CD8-positive, alpha-beta memory T cell (primary cell): ENCODE measurements around the gene OPCML. TPM values are rescaled to one million over a fixed set of nuclear protein-coding genes. Genes with fewer than 3 reads are reported as not detected.
A peak's percentile ranks its signal among the peaks of the same experiment; 100 is the strongest.

ENCODE experiments used
- CTCF ChIA-PET: fragments of 350-600 bp; sonication (Branson Sonifier 250); formaldehyde crosslinking; loops from one replicate; lab custom pipeline; 2021; ENCODE audit warnings: antibody characterized with exemption; lab: Charles Lee
- POLR2A ChIA-PET: fragments of 350-600 bp; sonication (Branson Sonifier 250); formaldehyde crosslinking; loops from one replicate; lab custom pipeline; 2021; ENCODE audit warnings: antibody characterized with exemption; lab: Charles Lee
- DNase-seq, 5 donors: peaks; one replicate each; pipeline versions ENCODE4 v3.0.0 to v3.0.0-alpha.2; 2020 to 2022; ENCODE audit warnings: mixed read lengths in 1 of 5
- H3K27ac ChIP-seq: one replicate; pipeline ENCODE4 v1.7.0; 2013; ENCODE audit warnings: low read depth, mild to moderate bottlenecking, low read length, moderate library complexity
- H3K27me3 ChIP-seq: 2 replicates; pipeline ENCODE4 v1.7.0; 2013; ENCODE audit warnings: low read length, mild to moderate bottlenecking; ENCODE audit not compliant: insufficient read depth, poor library complexity, severe bottlenecking
- H3K36me3 ChIP-seq: 2 replicates; pipeline ENCODE4 v1.7.0; 2013; ENCODE audit warnings: mild to moderate bottlenecking, low read length, moderate library complexity; ENCODE audit not compliant: insufficient read depth
- H3K4me1 ChIP-seq: 2 replicates; pipeline ENCODE4 v1.7.0; 2013; ENCODE audit warnings: mild to moderate bottlenecking, low read length, moderate library complexity; ENCODE audit not compliant: insufficient read depth
- H3K4me3 ChIP-seq: 2 replicates; pipeline ENCODE4 v1.7.0; 2013; ENCODE audit warnings: mild to moderate bottlenecking, low read length
- H3K9me3 ChIP-seq: 2 replicates; pipeline ENCODE4 v1.7.0; 2013; ENCODE audit warnings: mild to moderate bottlenecking, low read length
- H3K27ac Mint-ChIP-seq, 8 donors: one replicate each; pipeline ENCODE4 v1.8.0; 2020 to 2021; ENCODE audit warnings: mixed read lengths in 8 of 8, mild to moderate bottlenecking in 6 of 8, inconsistent platforms in 3 of 8, moderate library complexity in 3 of 8
- H3K27me3 Mint-ChIP-seq, 2 donors: one replicate each; pipeline ENCODE4 v1.8.0; 2020 to 2021; ENCODE audit warnings: mixed read lengths in 2 of 2, mild to moderate bottlenecking in 1 of 2, moderate library complexity in 1 of 2
- H3K36me3 Mint-ChIP-seq, 3 donors: one replicate each; pipeline ENCODE4 v1.8.0; 2020 to 2021; ENCODE audit warnings: mixed read lengths in 3 of 3, inconsistent platforms in 1 of 3, mild to moderate bottlenecking in 1 of 3
- H3K4me1 Mint-ChIP-seq, 3 donors: one replicate each; pipeline ENCODE4 v1.8.0; 2020 to 2021; ENCODE audit warnings: mixed read lengths in 3 of 3, inconsistent platforms in 1 of 3, mild to moderate bottlenecking in 1 of 3
- H3K4me3 Mint-ChIP-seq, 7 donors: one replicate each; pipeline ENCODE4 v1.8.0; 2020 to 2021; ENCODE audit warnings: mixed read lengths in 7 of 7, mild to moderate bottlenecking in 6 of 7, moderate library complexity in 4 of 7, inconsistent platforms in 2 of 7
- H3K9me3 Mint-ChIP-seq, 5 donors: one replicate each; pipeline ENCODE4 v1.8.0; 2020 to 2022; ENCODE audit warnings: mixed read lengths in 5 of 5, mild to moderate bottlenecking in 3 of 5, moderate library complexity in 2 of 5, inconsistent platforms in 1 of 5
- polyA plus RNA-seq: library from polyadenylated mRNA; unstranded; fragments of 300-500 nt; fragmentation: Illumina TruSeq; gene quantifications from one replicate; pipeline ENCODE4 v1.2.3, GENCODE V29; 2021
- total RNA-seq, 2 experiments: library from RNA; stranded (reverse); gene quantifications; one replicate each; pipeline ENCODE4 v1.2.3, GENCODE V29; 2021

OPCML gene
- total and polyA plus RNA-seq, 3 experiments from 2014 or later: not detected

GRCh38 chr11:133149698-133150097 lies 382.6 kb downstream of the OPCML start:
- DNase-seq: no peak
- Mint-ChIP-seq H3K4me3 (no peak overlapping the region), H3K27me3 (peaks cover 0 to 2% of the 10 kb centered on the region in 2 donors), H3K9me3 (peaks cover 0 to 5% (median 2%) of the 10 kb centered on the region in 5 donors), H3K36me3 (no peaks in the 10 kb centered on the region), H3K4me1 (no peaks in the 10 kb centered on the region), H3K27ac (no peak overlapping the region)
- POLR2A ChIA-PET: no interaction called here
- Histone ChIP-seq H3K4me1 (no peaks in the 10 kb centered on the region), H3K36me3 (no peaks in the 10 kb centered on the region), H3K27me3 (no peaks in the 10 kb centered on the region), H3K27ac (no peak overlapping the region), H3K9me3 (no peaks in the 10 kb centered on the region), H3K4me3 (no peak overlapping the region)
- CTCF ChIA-PET: no interaction called here

- Mint-ChIP-seq H3K27me3 (no peaks in the 10 kb centered on the region), H3K36me3 (no peaks in the 10 kb centered on the region), H3K4me1 (no peaks in the 10 kb centered on the region), H3K9me3 (peaks cover 0 to 5% (median 2%) of the 10 kb centered on the region in 5 donors), H3K4me3 (no peak overlapping the region), H3K27ac (no peak overlapping the region)
- POLR2A ChIA-PET: no interaction called here
- DNase-seq: no peak
- H3K27ac ChIP-seq: no peak overlapping the region
- H3K9me3 ChIP-seq: no peaks in the 10 kb centered on the region
- H3K36me3 ChIP-seq: no peaks in the 10 kb centered on the region
- no peaks in the 10 kb centered on the region for H3K4me1 ChIP-seq
- H3K27me3 ChIP-seq: no peaks in the 10 kb centered on the region
- CTCF ChIA-PET: no interaction called here
- no peak overlapping the region for H3K4me3 ChIP-seq
These were observed 384.7 kb downstream of the OPCML start for GRCh38 chr11:133147625-133148024.

- Mint-ChIP-seq H3K4me3 (no peak overlapping the region), H3K27ac (no peak overlapping the region), H3K36me3 (no peaks in the 10 kb centered on the region), H3K4me1 (no peaks in the 10 kb centered on the region), H3K27me3 (no peaks in the 10 kb centered on the region), H3K9me3 (peaks cover 0 to 5% (median 2%) of the 10 kb centered on the region in 5 donors)
- ChIA-PET CTCF (no interaction called here), POLR2A (no interaction called here)
- no peaks in the 10 kb centered on the region for H3K4me1 ChIP-seq
- H3K36me3 ChIP-seq: no peaks in the 10 kb centered on the region
- no peaks in the 10 kb centered on the region for H3K9me3 ChIP-seq
- no peak overlapping the region for H3K4me3 ChIP-seq
- H3K27me3 ChIP-seq: no peaks in the 10 kb centered on the region
- no peak overlapping the region for H3K27ac ChIP-seq
- no peak for DNase-seq
These were observed 385.5 kb downstream of the OPCML start for GRCh38 chr11:133146697-133147306.

- no peak for DNase-seq
- Histone ChIP-seq H3K27ac (no peak overlapping the region), H3K9me3 (no peaks in the 10 kb centered on the region), H3K36me3 (no peaks in the 10 kb centered on the region), H3K4me1 (no peaks in the 10 kb centered on the region), H3K4me3 (no peak overlapping the region), H3K27me3 (no peaks in the 10 kb centered on the region)
- Mint-ChIP-seq H3K27ac (no peak overlapping the region), H3K36me3 (no peaks in the 10 kb centered on the region), H3K9me3 (no peaks in the 10 kb centered on the region), H3K27me3 (no peaks in the 10 kb centered on the region), H3K4me1 (no peaks in the 10 kb centered on the region), H3K4me3 (no peak overlapping the region)
- CTCF ChIA-PET: no interaction called here
- POLR2A ChIA-PET: no interaction called here
These were observed 394.4 kb downstream of the OPCML start for GRCh38 chr11:133137939-133138338.

- no peaks in the 10 kb centered on the region for H3K27me3 ChIP-seq
- H3K36me3 ChIP-seq: no peaks in the 10 kb centered on the region
- no peaks in the 10 kb centered on the region for H3K9me3 Mint-ChIP-seq
- no peaks in the 10 kb centered on the region for H3K36me3 Mint-ChIP-seq
- no peaks in the 10 kb centered on the region for H3K9me3 ChIP-seq
- H3K4me1 Mint-ChIP-seq: no peaks in the 10 kb centered on the region
- no peak overlapping the region for H3K27ac Mint-ChIP-seq
- no peak overlapping the region for H3K27ac ChIP-seq
- no peak overlapping the region for H3K4me3 Mint-ChIP-seq
- POLR2A ChIA-PET: no interaction called here
- CTCF ChIA-PET: no interaction called here
- H3K4me1 ChIP-seq: no peaks in the 10 kb centered on the region
- no peak for DNase-seq
- no peaks in the 10 kb centered on the region for H3K27me3 Mint-ChIP-seq
- no peak overlapping the region for H3K4me3 ChIP-seq
These were observed 395.0 kb downstream of the OPCML start for GRCh38 chr11:133137270-133137669.

- Mint-ChIP-seq H3K9me3 (no peaks in the 10 kb centered on the region), H3K27ac (no peak overlapping the region), H3K36me3 (no peaks in the 10 kb centered on the region), H3K4me3 (no peak overlapping the region), H3K27me3 (no peaks in the 10 kb centered on the region), H3K4me1 (no peaks in the 10 kb centered on the region)
- no peaks in the 10 kb centered on the region for H3K27me3 ChIP-seq
- no peaks in the 10 kb centered on the region for H3K4me1 ChIP-seq
- POLR2A ChIA-PET: no interaction called here
- no peaks in the 10 kb centered on the region for H3K36me3 ChIP-seq
- H3K9me3 ChIP-seq: no peaks in the 10 kb centered on the region
- CTCF ChIA-PET: no interaction called here
- no peak overlapping the region for H3K4me3 ChIP-seq
- DNase-seq: no peak
- no peak overlapping the region for H3K27ac ChIP-seq
These were observed 395.9 kb downstream of the OPCML start for GRCh38 chr11:133136376-133136775.

- no peaks in the 10 kb centered on the region for H3K27me3 Mint-ChIP-seq
- DNase-seq: peak in 1 of 5 donors; percentile 2
- H3K4me3 ChIP-seq: no peak overlapping the region
- H3K4me3 Mint-ChIP-seq: no peak overlapping the region
- H3K4me1 Mint-ChIP-seq: no peaks in the 10 kb centered on the region
- H3K36me3 ChIP-seq: no peaks in the 10 kb centered on the region
- H3K27ac ChIP-seq: no peak overlapping the region
- no peaks in the 10 kb centered on the region for H3K9me3 Mint-ChIP-seq
- H3K27me3 ChIP-seq: no peaks in the 10 kb centered on the region
- H3K9me3 ChIP-seq: no peaks in the 10 kb centered on the region
- H3K4me1 ChIP-seq: no peaks in the 10 kb centered on the region
- H3K27ac Mint-ChIP-seq: no peak overlapping the region
- POLR2A ChIA-PET: no interaction called here
- CTCF ChIA-PET: no interaction called here
- no peaks in the 10 kb centered on the region for H3K36me3 Mint-ChIP-seq
These were observed 397.8 kb downstream of the OPCML start for GRCh38 chr11:133134314-133135173.

GRCh38 chr11:133133606-133134005 lies 398.7 kb downstream of the OPCML start:
- Histone ChIP-seq H3K4me3 (no peak overlapping the region), H3K27me3 (no peaks in the 10 kb centered on the region), H3K36me3 (no peaks in the 10 kb centered on the region), H3K27ac (no peak overlapping the region), H3K4me1 (no peaks in the 10 kb centered on the region), H3K9me3 (no peaks in the 10 kb centered on the region)
- no peaks in the 10 kb centered on the region for H3K36me3 Mint-ChIP-seq
- H3K27ac Mint-ChIP-seq: peak overlapping the region in 1 of 8 donors; percentile 55
- CTCF ChIA-PET: no interaction called here
- POLR2A ChIA-PET: no interaction called here
- H3K27me3 Mint-ChIP-seq: peaks cover 0 to 5% of the 10 kb centered on the region in 2 donors
- H3K4me3 Mint-ChIP-seq: no peak overlapping the region
- H3K9me3 Mint-ChIP-seq: no peaks in the 10 kb centered on the region
- DNase-seq: no peak
- H3K4me1 Mint-ChIP-seq: no peaks in the 10 kb centered on the region
